ENCODE data around the gene FAN1.
A peak's percentile ranks its signal among the peaks of the same experiment; 100 is the strongest.

FAN1 gene

DNA sequence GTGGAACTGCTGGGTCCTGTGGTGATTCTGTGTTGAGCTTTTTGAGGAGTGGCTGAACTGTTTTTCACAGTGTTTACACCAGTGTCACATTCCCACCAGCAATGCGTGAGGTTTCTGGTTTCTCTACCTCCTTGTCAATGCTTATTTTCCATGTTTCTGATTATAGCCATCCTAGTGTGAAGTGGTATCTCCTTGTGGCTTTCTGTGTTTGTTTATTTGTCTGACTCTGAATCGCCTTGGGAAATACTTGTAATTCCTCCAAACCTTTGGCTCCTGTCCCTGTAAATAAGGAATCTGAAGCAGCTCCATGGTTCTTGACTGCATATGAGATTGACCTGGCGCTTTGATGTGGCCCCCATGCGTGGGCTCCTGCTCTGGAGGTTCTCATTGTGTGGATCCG lies 20.6 kb downstream of the FAN1 start:
- peak; percentile 85 for DNase-seq (ENCODE audit: low read depth)
- TF ChIP-seq, protein P1, sequence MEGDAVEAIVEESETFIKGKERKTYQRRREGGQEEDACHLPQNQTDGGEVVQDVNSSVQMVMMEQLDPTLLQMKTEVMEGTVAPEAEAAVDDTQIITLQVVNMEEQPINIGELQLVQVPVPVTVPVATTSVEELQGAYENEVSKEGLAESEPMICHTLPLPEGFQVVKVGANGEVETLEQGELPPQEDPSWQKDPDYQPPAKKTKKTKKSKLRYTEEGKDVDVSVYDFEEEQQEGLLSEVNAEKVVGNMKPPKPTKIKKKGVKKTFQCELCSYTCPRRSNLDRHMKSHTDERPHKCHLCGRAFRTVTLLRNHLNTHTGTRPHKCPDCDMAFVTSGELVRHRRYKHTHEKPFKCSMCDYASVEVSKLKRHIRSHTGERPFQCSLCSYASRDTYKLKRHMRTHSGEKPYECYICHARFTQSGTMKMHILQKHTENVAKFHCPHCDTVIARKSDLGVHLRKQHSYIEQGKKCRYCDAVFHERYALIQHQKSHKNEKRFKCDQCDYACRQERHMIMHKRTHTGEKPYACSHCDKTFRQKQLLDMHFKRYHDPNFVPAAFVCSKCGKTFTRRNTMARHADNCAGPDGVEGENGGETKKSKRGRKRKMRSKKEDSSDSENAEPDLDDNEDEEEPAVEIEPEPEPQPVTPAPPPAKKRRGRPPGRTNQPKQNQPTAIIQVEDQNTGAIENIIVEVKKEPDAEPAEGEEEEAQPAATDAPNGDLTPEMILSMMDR (conservative IDR thresholded peaks at IDR 0.05; ENCODE audit: low read depth, low read length), result no peak
- no peak overlapping the region for H3K4me3 ChIP-seq (ENCODE audit: low read depth, low read length)

DNA sequence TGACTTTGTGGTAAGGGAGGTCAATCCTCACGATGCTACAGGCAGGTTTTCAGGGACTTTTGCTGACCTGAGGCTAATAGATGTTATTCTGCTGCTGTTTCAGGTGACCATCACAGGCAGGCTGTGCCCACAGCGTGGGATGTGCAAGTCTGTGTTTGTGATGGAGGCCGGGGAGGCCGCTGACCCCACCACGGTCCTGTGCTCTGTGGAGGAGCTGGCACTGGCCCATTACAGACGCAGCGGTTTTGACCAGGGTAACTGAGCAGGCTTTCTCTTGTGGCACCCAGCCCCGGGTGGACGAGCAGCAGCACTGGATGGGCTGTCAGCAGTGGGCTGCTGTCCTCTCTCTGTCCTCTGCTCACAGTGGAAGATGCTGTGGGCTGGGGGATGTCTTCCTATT lies 22.0 kb downstream of the FAN1 start:
- no peak for DNase-seq (ENCODE audit: low read depth)
- TF ChIP-seq, protein P1 (conservative IDR thresholded peaks at IDR 0.05; ENCODE audit: low read depth, low read length), result no peak
- H3K4me3 ChIP-seq (ENCODE audit: low read depth, low read length), result no peak overlapping the region

DNA sequence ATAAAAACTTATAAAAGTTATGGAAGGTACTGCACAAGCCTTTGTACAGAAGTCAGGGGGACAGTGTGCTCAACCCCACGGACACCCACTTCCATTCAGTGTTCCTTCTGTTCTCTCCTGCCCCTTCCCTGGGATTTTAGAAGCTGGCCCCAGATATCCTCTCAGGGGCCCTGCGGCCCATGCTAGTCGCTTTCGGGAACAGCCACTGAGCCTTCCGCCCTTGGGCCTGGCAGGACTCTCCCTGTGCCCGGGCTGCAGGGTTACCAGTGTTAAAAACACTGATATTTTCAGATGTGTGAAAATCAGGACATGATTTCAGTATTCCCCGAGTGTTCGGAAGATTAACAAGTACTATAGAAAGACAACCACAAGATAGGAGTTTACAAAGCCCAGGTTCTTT lies 22.4 kb downstream of the FAN1 start:
- TF ChIP-seq, protein P1 (conservative IDR thresholded peaks at IDR 0.05; ENCODE audit: low read depth, low read length), result no peak

DNA sequence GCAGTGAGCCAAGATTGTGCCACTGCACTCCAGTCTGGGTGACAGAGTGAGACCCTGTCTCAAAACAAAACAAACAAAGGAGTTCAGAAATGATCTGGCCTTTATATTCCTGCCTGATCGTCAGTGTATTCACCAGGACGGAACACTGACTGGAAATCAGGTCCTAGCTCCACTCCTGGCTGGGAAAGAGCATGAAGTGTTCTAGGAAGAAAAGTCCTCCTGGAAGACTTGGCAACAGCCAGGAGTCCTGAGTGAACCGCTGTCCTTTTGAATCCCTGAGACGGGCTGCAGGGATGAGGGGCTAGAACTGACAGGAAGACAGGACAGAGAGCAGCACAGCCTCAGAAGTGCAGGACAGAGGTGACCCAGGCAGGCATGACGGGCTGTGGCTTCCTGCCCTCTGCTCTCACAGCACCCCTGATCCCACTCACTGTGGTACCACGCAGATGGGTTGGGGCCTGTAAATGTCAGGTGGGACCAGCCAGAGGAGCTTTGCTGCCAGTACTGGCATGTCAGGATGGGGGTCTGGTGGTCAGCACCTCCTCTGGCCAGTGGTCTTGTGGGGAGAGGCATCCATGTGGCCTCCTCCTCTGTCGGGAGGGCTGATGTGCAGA lies 23.5 kb downstream of the FAN1 start:
- TF ChIP-seq, protein P1 (conservative IDR thresholded peaks at IDR 0.05; ENCODE audit: low read depth, low read length), result no peak
- no peak overlapping the region for H3K4me3 ChIP-seq (ENCODE audit: low read depth, low read length)
- no peak for DNase-seq (ENCODE audit: low read depth)

More for the DNA sequence above, 22.4 kb downstream of the FAN1 start:
- DNase-seq (ENCODE audit: low read depth), result no peak
- no peak overlapping the region for H3K4me3 ChIP-seq (ENCODE audit: low read depth, low read length)

DNA sequence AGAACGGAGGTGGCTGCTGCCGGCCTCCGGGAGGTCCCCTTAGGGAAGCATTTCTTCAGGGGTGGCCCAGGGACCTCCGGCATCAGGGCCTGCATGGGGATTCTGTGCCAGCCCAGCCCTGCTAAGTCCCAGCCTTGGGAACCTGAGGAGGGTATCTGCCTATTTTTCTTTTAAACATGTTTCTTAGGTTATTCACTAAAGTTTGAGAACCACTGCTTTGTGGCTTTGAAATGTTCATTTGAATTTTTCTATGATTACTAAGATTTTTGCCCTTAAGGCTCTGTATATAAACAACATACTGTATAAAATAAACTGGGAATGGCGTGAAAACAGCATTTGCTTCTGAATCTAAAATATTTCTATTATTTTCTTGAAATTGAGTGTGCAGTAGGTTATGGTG lies 24.4 kb downstream of the FAN1 start:
- TF ChIP-seq, protein P1 (conservative IDR thresholded peaks at IDR 0.05; ENCODE audit: low read depth, low read length), result no peak
- no peak overlapping the region for H3K4me3 ChIP-seq (ENCODE audit: low read depth, low read length)
- no peak for DNase-seq (ENCODE audit: low read depth)

DNA sequence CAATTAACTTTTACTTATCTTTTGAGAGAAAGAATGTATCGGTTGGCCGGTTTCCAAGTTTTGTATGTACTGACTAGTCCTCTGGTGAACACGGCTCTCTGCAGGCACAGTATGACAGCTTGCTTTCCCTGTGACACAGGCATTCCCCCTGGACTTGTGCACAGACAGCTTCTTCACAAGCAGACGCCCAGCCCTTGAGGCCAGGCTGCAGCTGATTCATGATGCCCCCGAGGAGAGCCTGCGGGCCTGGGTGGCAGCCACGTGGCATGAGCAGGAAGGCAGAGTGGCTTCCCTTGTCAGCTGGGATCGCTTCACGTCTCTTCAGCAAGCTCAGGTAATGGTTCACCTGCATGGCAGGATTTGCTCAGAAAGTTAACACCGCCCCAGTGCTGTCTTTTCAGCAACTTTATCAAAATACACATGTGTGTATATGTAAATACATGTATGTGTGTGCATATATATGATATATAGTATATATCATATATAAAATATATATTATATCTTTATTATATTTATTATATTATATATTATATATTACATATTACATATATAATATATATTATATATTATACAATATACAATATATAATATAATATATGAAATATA lies 25.5 kb downstream of the FAN1 start:
- no peak for DNase-seq (ENCODE audit: low read depth)
- H3K4me3 ChIP-seq (ENCODE audit: low read depth, low read length), result no peak overlapping the region
- TF ChIP-seq, protein P1 (conservative IDR thresholded peaks at IDR 0.05; ENCODE audit: low read depth, low read length), result no peak

DNA sequence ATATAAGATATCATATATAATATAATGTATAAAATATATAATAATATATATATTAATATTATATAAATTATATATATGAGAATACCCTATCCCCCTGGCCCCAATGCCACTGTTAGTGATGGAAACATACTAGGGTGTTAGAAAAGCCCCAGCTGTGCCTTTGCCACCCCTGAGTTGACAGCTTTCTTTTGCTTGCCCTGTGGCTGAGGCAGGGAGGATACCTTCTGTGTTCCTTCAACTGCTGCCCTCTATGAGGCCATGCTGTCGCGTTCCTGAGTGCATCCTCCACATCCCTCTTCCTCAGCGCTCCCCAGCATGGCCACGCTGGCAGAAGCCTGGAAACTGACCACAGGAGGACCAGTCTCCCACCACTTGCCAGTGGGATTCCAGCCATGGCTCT lies 26.3 kb downstream of the FAN1 start:
- no peak overlapping the region for H3K4me3 ChIP-seq (ENCODE audit: low read depth, low read length)
- TF ChIP-seq, protein P1 (conservative IDR thresholded peaks at IDR 0.05; ENCODE audit: low read depth, low read length), result no peak
- no peak for DNase-seq (ENCODE audit: low read depth)

Measured in choroid plexus epithelial cell (primary cell).